ENCODE results near the gene RNU5D-1.

RNU5D-1 gene

DNA sequence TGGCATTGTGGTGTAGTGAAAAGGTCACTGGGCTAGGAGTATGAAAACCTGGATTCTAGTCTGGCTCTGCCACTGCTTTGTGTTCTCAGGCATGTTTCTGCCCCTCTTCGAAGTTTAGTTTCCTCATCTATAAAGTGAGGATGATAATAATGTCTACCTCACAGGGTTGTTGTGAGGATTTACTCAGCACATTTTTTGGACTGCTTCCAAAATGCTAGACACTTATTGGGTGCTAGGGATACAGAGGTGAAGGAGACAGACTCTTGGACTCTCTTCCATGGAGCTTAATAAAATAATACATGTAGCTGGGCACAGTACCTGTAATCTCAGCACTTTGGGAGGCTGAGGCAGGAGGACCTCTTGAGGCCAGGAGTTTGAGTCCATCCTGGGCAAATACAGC lies 12.2 kb upstream of the RNU5D-1 start:
- no peak overlapping the region for H3K4me3 ChIP-seq (ENCODE audit: low read depth, low read length)
- TF ChIP-seq CTCF (IDR thresholded peaks at IDR 0.05; ENCODE audit: borderline replicate concordance, insufficient read depth, low read depth, low read length), result no peak

DNA sequence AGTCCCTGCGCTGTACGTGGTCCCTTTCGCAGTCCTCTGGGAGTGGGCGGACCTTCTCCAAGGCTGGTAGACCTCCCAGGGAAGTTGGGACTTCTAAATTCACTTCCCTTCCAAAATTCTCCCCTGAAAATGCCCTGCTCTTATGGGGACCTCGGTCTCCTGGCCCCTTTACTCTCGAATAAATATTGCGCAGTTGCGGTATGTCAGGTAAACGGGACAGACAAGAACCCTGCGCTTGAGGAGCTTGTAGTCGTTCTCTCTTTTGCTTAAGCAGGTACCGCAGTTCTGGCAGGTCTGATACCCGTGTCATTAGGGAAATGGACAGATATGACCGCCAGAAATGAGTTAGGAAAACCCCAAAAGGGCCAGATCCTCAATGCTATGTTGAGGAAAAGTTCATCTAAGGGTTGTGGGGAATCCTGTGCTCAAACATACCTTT lies 9.2 kb upstream of the RNU5D-1 start:
- peak overlapping the region; percentile 71 for H3K4me3 ChIP-seq (ENCODE audit: low read depth, low read length)
- TF ChIP-seq CTCF (IDR thresholded peaks at IDR 0.05; ENCODE audit: borderline replicate concordance, insufficient read depth, low read depth, low read length), result no peak

- no peak for TF ChIP-seq CTCF (IDR thresholded peaks at IDR 0.05; ENCODE audit: borderline replicate concordance, insufficient read depth, low read depth, low read length)
- H3K4me3 ChIP-seq (ENCODE audit: low read depth, low read length), result peak within 1 kb of the TSS; percentile 71
Observed at GRCh38 chr1:44739307-44740178, 8.6 kb upstream of the RNU5D-1 start, which contains the start of gene KIF2C. KIF2C (plus strand) TSS chr1:44739837; CDS start chr1:44739933, 96 bp downstream.

DNA sequence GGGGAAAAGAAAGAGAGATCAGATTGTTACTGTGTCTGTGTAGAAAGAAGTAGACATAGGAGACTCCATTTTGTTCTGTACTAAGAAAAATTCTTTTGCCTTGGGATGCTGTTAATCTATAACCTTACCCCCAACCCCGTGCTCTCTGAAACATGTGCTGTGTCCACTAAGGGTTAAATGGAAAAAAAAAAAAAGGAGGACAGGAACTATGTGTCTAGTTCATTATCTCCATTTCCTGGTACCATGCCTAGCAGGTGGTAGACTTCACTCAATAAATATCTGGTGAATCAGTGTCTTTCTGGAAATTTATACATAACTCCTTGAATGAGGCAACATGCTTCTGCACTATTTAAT lies 8.0 kb upstream of the RNU5D-1 start:
- H3K4me3 ChIP-seq (ENCODE audit: low read depth, low read length), result peak overlapping the region; percentile 71

- no peak for TF ChIP-seq CTCF (IDR thresholded peaks at IDR 0.05; ENCODE audit: borderline replicate concordance, insufficient read depth, low read depth, low read length)
- no peak overlapping the region for H3K4me3 ChIP-seq (ENCODE audit: low read depth, low read length)
Observed at GRCh38 chr1:44735992-44736391, 5.0 kb upstream of the RNU5D-1 start.

DNA sequence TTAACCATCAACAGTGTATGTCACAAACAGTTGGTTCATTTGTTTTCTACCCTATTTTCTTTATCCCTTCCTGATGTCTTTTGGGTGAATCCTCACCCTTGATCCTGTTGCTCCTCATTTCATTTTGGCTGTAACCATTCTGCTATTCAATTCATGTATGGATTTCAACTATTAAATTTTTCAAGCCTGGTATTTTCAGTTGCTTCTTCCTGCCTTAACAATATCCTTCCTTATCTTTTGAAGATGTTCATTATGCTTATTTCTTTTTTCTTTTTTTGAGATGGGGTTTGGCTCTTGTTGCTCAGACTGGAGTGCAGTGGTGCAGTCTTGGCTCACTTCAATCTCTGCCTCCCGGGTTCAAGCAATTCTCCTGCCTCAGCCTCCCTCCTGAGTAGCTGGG lies 2.8 kb upstream of the RNU5D-1 start:
- TF ChIP-seq CTCF (IDR thresholded peaks at IDR 0.05; ENCODE audit: borderline replicate concordance, insufficient read depth, low read depth, low read length), result no peak

GRCh38 chr1:44733365-44733764 lies 2.4 kb upstream of the RNU5D-1 start:
- TF ChIP-seq CTCF (IDR thresholded peaks at IDR 0.05; ENCODE audit: borderline replicate concordance, insufficient read depth, low read depth, low read length), result no peak
- H3K4me3 ChIP-seq (ENCODE audit: low read depth, low read length), result no peak overlapping the region

More for the DNA sequence above, 2.8 kb upstream of the RNU5D-1 start:
- H3K4me3 ChIP-seq (ENCODE audit: low read depth, low read length), result no peak overlapping the region
